Measurements from ENCODE around the gene BTBD10. TPM values are rescaled to one million over a fixed set of nuclear protein-coding genes. Genes with fewer than 3 reads are reported as not detected.

The BTBD10 gene
- total and polyA plus RNA-seq, 2 of the 13 experiments (the other 11 are each of a cell fraction or from before 2014, with no cell fraction given), result 9.8 to 26.6 TPM

DNA sequence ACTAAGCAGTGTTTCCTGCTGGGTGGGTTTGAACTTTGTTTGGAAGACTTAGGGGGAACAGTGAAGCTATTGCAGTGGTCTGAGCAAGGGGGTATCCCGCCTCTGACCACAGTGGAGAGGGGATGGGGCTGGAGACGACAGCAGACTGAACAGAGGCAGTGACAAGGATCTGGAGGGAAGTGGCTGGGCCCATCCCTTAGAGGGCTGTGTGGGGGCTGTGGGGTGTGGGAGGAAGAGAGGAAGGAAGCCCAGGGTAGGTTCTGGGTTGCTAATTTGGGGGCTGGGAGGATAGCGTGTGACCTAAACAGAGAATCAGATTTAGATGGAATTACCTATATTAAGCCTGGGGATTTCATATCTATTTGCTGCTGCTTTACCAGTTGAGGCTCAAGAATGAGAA is 114.7 kb downstream of the BTBD10 start:
- Histone ChIP-seq H3K79me2 (ENCODE audit: insufficient read depth, low read length) (no peaks in the 10 kb centered on the region), H3K27ac (ENCODE audit: extremely low read length, insufficient read depth, low read length) (no peak overlapping the region), H3K27me3 (ENCODE audit: control insufficient read depth in 1 of 2, insufficient read depth in 2 of 2, low read length in 2 of 2) (no peaks in the 10 kb centered on the region), H3K4me1 (ENCODE audit: insufficient read depth, low read length) (no peaks in the 10 kb centered on the region), H3K9me3 (ENCODE audit: low read length) (no peaks in the 10 kb centered on the region), H2AFZ (ENCODE audit: low read length) (no peak overlapping the region), H4K20me1 (ENCODE audit: insufficient read depth, low read length) (no peaks in the 10 kb centered on the region; the same call in 1 of the 2 replicates), H3K9ac (ENCODE audit: insufficient read depth, low read depth, low read length) (no peak overlapping the region), H3K36me3 (replicated peaks in 1 of 2; ENCODE audit: control insufficient read depth in 1 of 2, insufficient read depth in 2 of 2, low read length in 2 of 2) (no peaks in the 10 kb centered on the region), H3K4me3 (replicated peaks in 1 of 3; ENCODE audit: insufficient read depth in 1 of 3, low read depth in 2 of 3, low read length in 3 of 3) (no peak overlapping the region), H3K4me2 (ENCODE audit: low read depth, low read length) (no peak overlapping the region)
- TF ChIP-seq MEIS2 (CRISPR knock-in tag; IDR thresholded peaks at IDR 0.05) (no peak), ONECUT2 (CRISPR knock-in tag; IDR thresholded peaks at IDR 0.05) (no peak), NCOR1 (IDR thresholded peaks at IDR 0.05; ENCODE audit: borderline replicate concordance, low read length) (no peak), ZNF644 (CRISPR knock-in tag; IDR thresholded peaks at IDR 0.05; ENCODE audit: low read depth) (no peak), PLRG1 (conservative IDR thresholded peaks at IDR 0.05) (no peak), STAT5B (CRISPR knock-in tag; IDR thresholded peaks at IDR 0.05) (no peak), MAFK (conservative IDR thresholded peaks at IDR 0.05 in 1 of 2, IDR thresholded peaks at IDR 0.05 in 1 of 2; ENCODE audit: low read length in 2 of 2) (no peak), ZNF678 (CRISPR knock-in tag; IDR thresholded peaks at IDR 0.05) (no peak), FOSL1 (CRISPR knock-in tag; IDR thresholded peaks at IDR 0.05; ENCODE audit: borderline replicate concordance) (no peak), TOE1 (CRISPR knock-in tag; IDR thresholded peaks at IDR 0.05) (no peak), ZSCAN22 (CRISPR knock-in tag; IDR thresholded peaks at IDR 0.05) (no peak)
- TF ChIP-seq, protein P1, sequence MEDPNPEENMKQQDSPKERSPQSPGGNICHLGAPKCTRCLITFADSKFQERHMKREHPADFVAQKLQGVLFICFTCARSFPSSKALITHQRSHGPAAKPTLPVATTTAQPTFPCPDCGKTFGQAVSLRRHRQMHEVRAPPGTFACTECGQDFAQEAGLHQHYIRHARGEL (CRISPR knock-in tag; IDR thresholded peaks at IDR 0.05), result no peak
- TF ChIP-seq, protein P2, sequence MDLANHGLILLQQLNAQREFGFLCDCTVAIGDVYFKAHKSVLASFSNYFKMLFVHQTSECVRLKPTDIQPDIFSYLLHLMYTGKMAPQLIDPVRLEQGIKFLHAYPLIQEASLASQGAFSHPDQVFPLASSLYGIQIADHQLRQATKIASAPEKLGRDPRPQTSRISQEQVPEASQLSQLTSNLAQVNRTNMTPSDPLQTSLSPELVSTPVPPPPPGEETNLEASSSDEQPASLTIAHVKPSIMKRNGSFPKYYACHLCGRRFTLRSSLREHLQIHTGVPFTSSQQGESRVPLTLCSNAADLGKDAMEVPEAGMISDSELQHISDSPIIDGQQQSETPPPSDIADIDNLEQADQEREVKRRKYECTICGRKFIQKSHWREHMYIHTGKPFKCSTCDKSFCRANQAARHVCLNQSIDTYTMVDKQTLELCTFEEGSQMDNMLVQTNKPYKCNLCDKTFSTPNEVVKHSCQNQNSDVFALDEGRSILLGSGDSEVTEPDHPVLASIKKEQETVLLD (CRISPR knock-in tag; IDR thresholded peaks at IDR 0.05; ENCODE audit: low read depth), result no peak
- in situ Hi-C loops (cut with HindIII; ENCODE audit: extremely low pct_ligation_motif_present, low pct_unique_long_range_greater_than_20kb) (loop anchor here (10.0 kb wide), 1 partner anchor 384 kb away; no protein-coding TSS in a partner anchor), intact Hi-C loops (cut with micrococcal nuclease; ENCODE audit: unreplicated experiment) (no loop called here)
- POLR2A ChIA-PET, result no interaction called here
- CTCF ChIA-PET (ENCODE audit: low intra/inter-chr PET ratio, low total read pairs), result no interaction called here
- no peak for FAIRE-seq
- no peak for ATAC-seq
- 83% methylated on average over 3 of the region's 3 CpGs for WGBS (ENCODE audit: low lambda C conversion rate)
- DNase-seq (ENCODE audit: low spot score), result no peak
- BruUV-seq (replicated peaks), result no TSS peak

Measured in HepG2 (cell line).